Brain pericyte (primary cell): ENCODE measurements around the gene TMEM108.

Experiments used
- DNase-seq: peaks from one replicate; pipeline ENCODE4 v3.0.0-alpha.2; 2012; ENCODE audit warnings: low read depth, low spot score

TMEM108 gene

GRCh38 chr3:133383175-133383574 lies 345.0 kb downstream of the TMEM108 start:
- no peak for DNase-seq

GRCh38 chr3:133383741-133384140 lies 345.6 kb downstream of the TMEM108 start:
- DNase-seq = no peak

GRCh38 chr3:133384331-133385027 lies 346.3 kb downstream of the TMEM108 start:
- DNase-seq = no peak

GRCh38 chr3:133386876-133387275 lies 348.7 kb downstream of the TMEM108 start:
- DNase-seq = no peak

- no peak for DNase-seq
These were observed 349.1 kb downstream of the TMEM108 start for GRCh38 chr3:133387341-133387740.

- DNase-seq = no peak
These were observed 350.7 kb downstream of the TMEM108 start for GRCh38 chr3:133388696-133389395.

GRCh38 chr3:133390715-133391114 lies 352.5 kb downstream of the TMEM108 start:
- no peak for DNase-seq

- DNase-seq = no peak
These were observed 355.0 kb downstream of the TMEM108 start for GRCh38 chr3:133393204-133393603.

GRCh38 chr3:133393691-133394474 lies 355.7 kb downstream of the TMEM108 start:
- no peak for DNase-seq

- DNase-seq = no peak
These were observed 356.5 kb downstream of the TMEM108 start for GRCh38 chr3:133394561-133395311.

- DNase-seq = no peak
These were observed 358.7 kb downstream of the TMEM108 start for GRCh38 chr3:133396906-133397305.

- no peak for DNase-seq
These were observed 361.9 kb downstream of the TMEM108 start, which contains the start of gene BFSP2 for GRCh38 chr3:133400006-133400515. Gene BFSP2 (plus strand): TSS chr3:133400056. CDS start chr3:133400084, 28 bp downstream.

- no peak for DNase-seq
These were observed 363.4 kb downstream of the TMEM108 start for GRCh38 chr3:133401374-133402135.

GRCh38 chr3:133404920-133405319 lies 366.7 kb downstream of the TMEM108 start:
- no peak for DNase-seq

- DNase-seq = no peak
These were observed 370.2 kb downstream of the TMEM108 start for GRCh38 chr3:133408366-133408765.

- no peak for DNase-seq
These were observed 370.8 kb downstream of the TMEM108 start for GRCh38 chr3:133408961-133409360.

GRCh38 chr3:133410191-133410892 lies 372.2 kb downstream of the TMEM108 start:
- DNase-seq = no peak

- DNase-seq = no peak
These were observed 374.3 kb downstream of the TMEM108 start for GRCh38 chr3:133412183-133413132.
